Cardiac muscle cell (in vitro differentiated cells and primary cell): Measurements from ENCODE around the gene HIP1. TPM values are rescaled to one million over a fixed set of nuclear protein-coding genes. Genes with fewer than 3 reads are reported as not detected.

Experiments used
- DNase-seq, 2 donors: peaks; one replicate each; pipeline versions ENCODE4 v3.0.0 to v3.0.0-alpha.2; 2010 to 2017; ENCODE audit warnings: low read depth in 1 of 2, low spot score in 1 of 2
- H3K27ac ChIP-seq: fragments of 200-600 bp; sonication (generic); 2 replicates; pipeline ENCODE4 v1.5.1; 2016
- H3K27me3 ChIP-seq: fragments of 200-600 bp; sonication (generic); 2 replicates; pipeline ENCODE4 v1.6.0; 2016; ENCODE audit warnings: control low read depth
- H3K36me3 ChIP-seq: fragments of 200-600 bp; sonication (generic); 2 replicates; pipeline ENCODE4 v1.5.1; 2016; ENCODE audit warnings: control low read depth
- H3K4me1 ChIP-seq: fragments of 200-600 bp; sonication (generic); 2 replicates; pipeline ENCODE4 v1.8.1; 2017; ENCODE audit warnings: low read depth, mild to moderate bottlenecking, mixed run types
- H3K4me3 ChIP-seq: fragments of 200-600 bp; sonication (generic); 2 replicates; pipeline ENCODE4 v1.5.1; 2016; ENCODE audit warnings: mild to moderate bottlenecking
- H3K9me3 ChIP-seq: fragments of 200-600 bp; sonication (generic); 2 replicates; pipeline ENCODE4 v1.5.1; 2017; ENCODE audit warnings: low read depth, mild to moderate bottlenecking, control low read depth
- polyA plus RNA-seq: library from polyadenylated mRNA; unstranded; fragments of >200 nt; fragmentation: Nextera tagmentation; extraction: Ambion mirVana; gene quantifications from 2 replicates; pipeline ENCODE4 v1.2.1, GENCODE V29; 2016
- total RNA-seq: library from RNA; depleted of rRNA; stranded (reverse); fragments of >200 nt; gene quantifications from 2 replicates; pipeline ENCODE4 v1.2.3, GENCODE V29; 2016
- TF ChIP-seq, protein P1 (sequence below): IDR thresholded peaks from 2 replicates; pipeline ENCODE4 v1.5.1; 2012; ENCODE audit warnings: low read depth, mild to moderate bottlenecking, low read length

Gene HIP1
- total and polyA plus RNA-seq, 2 experiments from 2014 or later, result 21.2 to 34.6 TPM

DNA sequence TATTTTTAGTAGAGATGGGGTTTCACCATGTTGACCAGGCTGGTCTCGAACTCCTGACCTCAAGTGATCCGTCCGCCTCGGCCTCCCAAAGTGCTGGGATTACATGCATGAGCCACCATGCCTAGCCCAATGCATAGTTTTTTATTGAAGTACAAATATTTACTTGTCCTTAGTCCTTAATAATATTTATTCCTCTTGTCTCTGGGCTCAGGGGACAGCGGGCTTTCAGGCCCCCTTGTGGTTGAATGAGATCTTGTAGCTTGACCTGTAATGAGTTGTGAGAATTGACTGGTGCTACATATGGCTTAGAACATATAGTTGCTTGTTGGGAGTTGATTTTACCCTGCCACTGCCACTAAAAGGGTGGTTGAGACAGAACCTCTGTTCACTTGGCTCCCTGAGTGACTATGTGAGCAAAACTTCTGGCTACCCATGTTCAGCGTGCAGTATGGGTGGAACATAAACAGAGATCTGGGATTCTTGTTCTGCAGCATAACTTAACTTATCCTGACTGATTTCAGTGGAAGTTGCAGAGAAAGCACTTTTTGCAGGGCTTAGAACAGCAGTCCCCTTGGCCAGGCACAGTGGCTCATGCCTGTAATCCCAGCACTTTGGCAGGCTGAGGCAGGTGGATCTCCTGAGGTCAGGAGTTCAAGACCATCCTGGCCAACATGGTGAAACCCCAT is 18.4 kb upstream of the HIP1 start:
- peak; percentile 49 to 70 for DNase-seq
- H3K27me3 ChIP-seq, result no peaks in the 10 kb centered on the region
- TF ChIP-seq, protein P1, sequence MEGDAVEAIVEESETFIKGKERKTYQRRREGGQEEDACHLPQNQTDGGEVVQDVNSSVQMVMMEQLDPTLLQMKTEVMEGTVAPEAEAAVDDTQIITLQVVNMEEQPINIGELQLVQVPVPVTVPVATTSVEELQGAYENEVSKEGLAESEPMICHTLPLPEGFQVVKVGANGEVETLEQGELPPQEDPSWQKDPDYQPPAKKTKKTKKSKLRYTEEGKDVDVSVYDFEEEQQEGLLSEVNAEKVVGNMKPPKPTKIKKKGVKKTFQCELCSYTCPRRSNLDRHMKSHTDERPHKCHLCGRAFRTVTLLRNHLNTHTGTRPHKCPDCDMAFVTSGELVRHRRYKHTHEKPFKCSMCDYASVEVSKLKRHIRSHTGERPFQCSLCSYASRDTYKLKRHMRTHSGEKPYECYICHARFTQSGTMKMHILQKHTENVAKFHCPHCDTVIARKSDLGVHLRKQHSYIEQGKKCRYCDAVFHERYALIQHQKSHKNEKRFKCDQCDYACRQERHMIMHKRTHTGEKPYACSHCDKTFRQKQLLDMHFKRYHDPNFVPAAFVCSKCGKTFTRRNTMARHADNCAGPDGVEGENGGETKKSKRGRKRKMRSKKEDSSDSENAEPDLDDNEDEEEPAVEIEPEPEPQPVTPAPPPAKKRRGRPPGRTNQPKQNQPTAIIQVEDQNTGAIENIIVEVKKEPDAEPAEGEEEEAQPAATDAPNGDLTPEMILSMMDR, result peak; percentile 55

DNA sequence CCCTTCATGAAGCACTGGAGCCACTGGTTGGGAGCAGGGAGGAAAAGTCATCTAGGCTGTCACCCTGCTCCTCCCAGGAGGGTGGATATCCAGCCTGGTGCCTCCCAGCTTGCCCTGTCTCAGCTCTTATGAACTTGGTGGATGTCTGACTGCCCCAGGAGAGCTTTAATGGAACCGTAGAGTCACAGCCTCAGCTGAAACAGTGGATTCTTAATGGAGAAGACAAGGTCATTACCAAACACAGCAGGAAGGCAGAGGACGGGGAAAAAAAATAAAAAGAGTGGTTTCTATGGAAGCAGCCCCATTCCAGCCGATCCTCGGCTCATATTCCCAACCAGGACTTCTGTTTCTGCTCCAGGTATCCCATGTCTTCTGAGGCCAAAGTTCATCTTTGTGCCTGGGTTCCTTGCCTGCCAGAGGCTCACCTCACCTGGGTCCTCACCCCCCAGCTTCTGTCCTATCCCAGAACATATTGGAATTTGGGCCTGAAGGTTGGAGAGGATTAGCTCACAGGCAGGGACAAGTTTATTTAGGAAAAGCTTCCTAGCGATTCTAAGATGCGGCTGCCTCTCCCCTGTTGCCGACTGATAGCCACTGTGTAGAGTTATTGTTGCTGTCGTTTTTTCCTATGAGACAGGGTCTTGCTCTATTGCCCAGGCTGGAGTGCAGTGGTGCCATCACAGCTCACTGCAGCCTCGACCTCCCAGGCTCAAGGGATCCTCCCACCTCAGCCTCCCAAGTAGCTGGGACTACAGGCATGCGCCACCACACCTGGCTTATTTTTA is 17.7 kb upstream of the HIP1 start:
- Histone ChIP-seq H3K36me3 (no peaks in the 10 kb centered on the region), H3K27ac (no peak overlapping the region), H3K9me3 (no peaks in the 10 kb centered on the region), H3K4me3 (no peak overlapping the region), H3K4me1 (peaks cover 3% of the 10 kb centered on the region), H3K27me3 (no peaks in the 10 kb centered on the region)
- no peak for DNase-seq
- TF ChIP-seq, protein P1, result no peak

More for the DNA sequence above, 18.4 kb upstream of the HIP1 start:
- Histone ChIP-seq H3K4me3 (no peak overlapping the region), H3K36me3 (no peaks in the 10 kb centered on the region), H3K9me3 (no peaks in the 10 kb centered on the region), H3K27ac (no peak overlapping the region), H3K4me1 (peaks cover 3% of the 10 kb centered on the region)

DNA sequence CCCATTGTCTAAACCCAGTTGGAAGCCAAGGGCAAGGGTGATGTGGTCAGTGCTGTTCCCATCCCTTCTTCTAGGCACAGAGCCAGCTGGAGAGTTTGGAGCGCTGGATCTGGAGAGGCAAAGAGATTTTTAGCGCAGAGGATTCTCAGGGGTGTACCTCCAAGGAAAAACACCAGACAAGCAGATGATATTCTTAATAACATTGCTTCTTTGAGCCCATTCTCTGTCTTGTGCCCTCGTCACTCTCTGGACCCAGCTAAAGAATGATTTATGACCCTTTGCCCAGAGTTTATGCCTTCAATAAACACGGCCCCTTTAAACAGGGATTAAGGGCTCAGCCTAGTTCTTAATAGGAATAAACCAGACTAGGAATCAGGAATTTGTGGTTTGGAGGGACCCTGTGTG is 4.7 kb upstream of the HIP1 start:
- no peaks in the 10 kb centered on the region for H3K27me3 ChIP-seq
- no peaks in the 10 kb centered on the region for H3K36me3 ChIP-seq
- no peak overlapping the region for H3K27ac ChIP-seq
- H3K4me3 ChIP-seq, result no peak overlapping the region
- H3K9me3 ChIP-seq, result no peaks in the 10 kb centered on the region
- TF ChIP-seq, protein P1, result no peak
- DNase-seq, result peak in 1 of 2 donors; percentile 52
- H3K4me1 ChIP-seq, result no peaks in the 10 kb centered on the region

DNA sequence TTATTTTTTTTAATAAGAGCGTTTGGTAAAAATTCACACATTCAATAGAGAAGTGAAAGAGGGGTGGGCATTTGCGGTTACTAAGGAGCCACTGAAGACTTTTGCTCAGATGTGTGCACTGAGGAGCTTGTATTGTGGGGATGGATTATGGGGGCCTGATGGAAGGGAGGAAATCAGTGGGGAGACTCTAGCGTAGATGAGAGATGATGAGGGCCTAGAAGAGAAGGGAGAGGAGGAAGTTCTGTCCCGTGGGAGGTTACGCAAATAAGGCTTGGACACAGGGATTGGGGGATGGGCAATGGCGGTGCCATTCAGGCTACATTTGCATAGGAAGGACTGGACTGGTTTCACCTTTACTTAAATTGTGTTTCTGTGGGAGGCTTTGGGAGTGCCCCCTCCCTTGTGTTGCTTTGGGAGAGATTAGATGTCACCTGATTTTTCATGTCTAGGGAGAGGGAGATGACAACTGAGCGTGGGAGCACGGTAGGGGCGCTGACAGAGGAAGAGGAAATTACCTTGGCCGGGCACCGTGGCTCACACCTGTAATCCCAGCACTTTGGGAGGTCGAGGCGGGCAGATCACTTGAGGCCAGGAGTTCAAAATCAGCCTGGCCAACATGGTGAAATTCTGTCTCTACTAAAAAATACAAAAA is 2.2 kb upstream of the HIP1 start:
- Histone ChIP-seq H3K36me3 (no peaks in the 10 kb centered on the region), H3K9me3 (no peaks in the 10 kb centered on the region), H3K27me3 (no peaks in the 10 kb centered on the region), H3K27ac (no peak overlapping the region), H3K4me3 (no peak overlapping the region), H3K4me1 (no peaks in the 10 kb centered on the region)
- TF ChIP-seq, protein P1, result no peak
- DNase-seq, result peak in 1 of 2 donors; percentile 67

DNA sequence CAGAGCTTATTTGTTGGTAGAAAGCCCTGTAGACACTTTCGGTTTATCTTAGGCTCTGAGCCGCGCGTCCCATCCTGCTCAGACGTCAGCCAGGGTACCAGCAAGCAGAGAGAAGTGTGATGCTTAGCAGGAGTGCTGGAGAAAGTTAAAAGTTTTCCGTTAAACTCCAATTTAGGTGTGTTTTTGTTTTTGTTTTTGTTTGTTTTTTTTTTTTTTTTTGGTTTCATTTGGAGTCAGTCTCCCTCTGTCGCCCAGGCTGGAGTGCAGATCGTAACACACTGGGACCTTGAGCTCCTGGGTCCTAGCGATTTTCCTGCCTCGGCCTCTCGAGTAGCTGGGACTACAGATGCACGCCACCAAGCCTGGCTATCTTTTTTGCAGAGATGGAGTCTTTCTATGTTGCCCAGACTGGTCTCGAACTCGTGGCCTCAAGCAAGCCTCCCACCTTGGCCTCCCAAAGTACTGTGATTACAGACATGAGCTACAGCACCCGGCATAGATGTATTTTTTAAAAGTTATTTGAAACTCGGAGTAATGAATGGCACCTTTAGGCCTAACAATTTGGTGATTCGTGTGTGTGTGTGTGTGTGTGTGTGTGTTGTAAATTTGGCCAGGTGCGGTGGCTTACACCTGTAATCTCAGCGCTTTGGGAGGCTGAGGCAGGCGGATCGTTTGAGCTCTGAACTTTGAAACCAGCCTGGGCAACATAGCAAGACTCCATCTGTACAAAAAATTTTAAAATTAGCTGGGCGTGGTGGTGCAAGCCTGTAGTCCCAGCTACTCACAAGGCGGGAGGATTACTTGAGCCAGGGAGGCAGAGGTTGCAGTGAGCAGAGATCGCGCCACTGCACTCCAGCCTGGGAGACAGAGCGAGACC is 1.3 kb upstream of the HIP1 start:
- peak overlapping the region; percentile 13 for H3K27ac ChIP-seq
- peak in 1 of 2 donors; percentile 82 for DNase-seq

More for the DNA sequence above, 1.3 kb upstream of the HIP1 start:
- Histone ChIP-seq H3K27me3 (no peaks in the 10 kb centered on the region), H3K9me3 (no peaks in the 10 kb centered on the region), H3K4me3 (peak overlapping the region; percentile 44), H3K4me1 (peaks cover 1% of the 10 kb centered on the region), H3K36me3 (no peaks in the 10 kb centered on the region)
- TF ChIP-seq, protein P1, result no peak
